HL-60 (cell line): ENCODE results near the gene PER3.

Experiments used
- POLR2AphosphoS5 ChIP-seq: IDR thresholded peaks from 2 replicates; pipeline ENCODE4 v1.6.1; 2012; ENCODE audit warnings: low read depth
- REST ChIP-seq: IDR thresholded peaks from 2 replicates; pipeline ENCODE4 v1.6.1; 2012; ENCODE audit warnings: low read depth; ENCODE audit not compliant: insufficient replicate concordance
- TF ChIP-seq, protein P1 (sequence below): IDR thresholded peaks from one replicate; pipeline ENCODE4 v1.5.1; 2011; ENCODE audit warnings: low read length, control low read depth, inconsistent platforms; ENCODE audit not compliant: insufficient read depth

GRCh38 chr1:7821282-7821681 is 37.2 kb downstream of the PER3 start:
- TF ChIP-seq, protein P1, sequence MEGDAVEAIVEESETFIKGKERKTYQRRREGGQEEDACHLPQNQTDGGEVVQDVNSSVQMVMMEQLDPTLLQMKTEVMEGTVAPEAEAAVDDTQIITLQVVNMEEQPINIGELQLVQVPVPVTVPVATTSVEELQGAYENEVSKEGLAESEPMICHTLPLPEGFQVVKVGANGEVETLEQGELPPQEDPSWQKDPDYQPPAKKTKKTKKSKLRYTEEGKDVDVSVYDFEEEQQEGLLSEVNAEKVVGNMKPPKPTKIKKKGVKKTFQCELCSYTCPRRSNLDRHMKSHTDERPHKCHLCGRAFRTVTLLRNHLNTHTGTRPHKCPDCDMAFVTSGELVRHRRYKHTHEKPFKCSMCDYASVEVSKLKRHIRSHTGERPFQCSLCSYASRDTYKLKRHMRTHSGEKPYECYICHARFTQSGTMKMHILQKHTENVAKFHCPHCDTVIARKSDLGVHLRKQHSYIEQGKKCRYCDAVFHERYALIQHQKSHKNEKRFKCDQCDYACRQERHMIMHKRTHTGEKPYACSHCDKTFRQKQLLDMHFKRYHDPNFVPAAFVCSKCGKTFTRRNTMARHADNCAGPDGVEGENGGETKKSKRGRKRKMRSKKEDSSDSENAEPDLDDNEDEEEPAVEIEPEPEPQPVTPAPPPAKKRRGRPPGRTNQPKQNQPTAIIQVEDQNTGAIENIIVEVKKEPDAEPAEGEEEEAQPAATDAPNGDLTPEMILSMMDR = no peak
- TF ChIP-seq POLR2AphosphoS5 (no peak), REST (no peak)
